Subcutaneous abdominal adipose tissue (tissue), 5 donors: ENCODE data around the gene ABCA4.
"Not testable (repeated sequence)": the region's sequence is repeated elsewhere in the genome, so short reads cannot be mapped to it uniquely, and the experiment has no call there.

Experiments used
- H3K27ac ChIP-seq: one replicate; pipeline ENCODE4 v1.7.0; 2013; ENCODE audit warnings: low read depth, mild to moderate bottlenecking, inconsistent platforms, low read length, moderate library complexity
- H3K27me3 ChIP-seq, 5 donors: one replicate each; pipeline ENCODE4 v1.7.0; 2013; ENCODE audit warnings: low read length in 5 of 5, inconsistent platforms in 1 of 5; ENCODE audit not compliant: control insufficient read depth in 5 of 5, insufficient read depth in 4 of 5
- H3K36me3 ChIP-seq, 5 donors: one replicate each; pipeline ENCODE4 v1.7.0; 2013; ENCODE audit warnings: low read length in 5 of 5; ENCODE audit not compliant: control insufficient read depth in 5 of 5, insufficient read depth in 5 of 5
- H3K4me1 ChIP-seq, 5 donors: one replicate each; pipeline ENCODE4 v1.7.0; 2013; ENCODE audit warnings: low read length in 5 of 5, mild to moderate bottlenecking in 3 of 5, moderate library complexity in 1 of 5; ENCODE audit not compliant: control insufficient read depth in 5 of 5, insufficient read depth in 5 of 5
- H3K4me3 ChIP-seq, 5 donors: one replicate each; pipeline ENCODE4 v1.7.0; 2013; ENCODE audit warnings: low read length in 5 of 5, low read depth in 1 of 5
- H3K9ac ChIP-seq, 5 donors: one replicate each; pipeline ENCODE4 v1.7.0; 2013; ENCODE audit warnings: low read length in 5 of 5, mild to moderate bottlenecking in 4 of 5, moderate library complexity in 3 of 5
- H3K9me3 ChIP-seq, 5 donors: one replicate each; pipeline ENCODE4 v1.7.0; 2013; ENCODE audit warnings: low read length in 5 of 5; ENCODE audit not compliant: control insufficient read depth in 5 of 5
- donor health status: healthy.
- donor health status: healthy.
- donor health status: healthy.
- donor health status: healthy.
- donor health status: healthy.

The ABCA4 gene

DNA sequence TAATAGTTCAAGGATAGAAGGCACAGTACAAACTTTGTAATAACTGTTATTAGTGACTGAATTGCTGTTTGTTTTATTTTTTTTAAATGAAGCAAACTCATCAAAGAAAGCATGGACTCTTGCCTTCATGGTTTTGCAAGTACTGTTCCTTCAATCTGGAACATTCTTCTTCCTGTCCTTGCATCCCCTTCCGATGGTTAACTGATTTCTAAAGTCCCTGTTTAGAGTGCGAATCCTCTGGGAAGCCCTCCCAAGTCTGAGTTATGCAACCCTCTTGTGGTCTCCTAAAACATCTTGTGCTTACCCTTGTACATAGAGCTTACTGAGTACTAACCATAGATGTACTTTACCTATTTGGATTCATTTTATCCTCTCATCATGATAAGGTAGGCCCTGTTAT is 159.5 kb downstream of the ABCA4 start:
- no peaks in the 10 kb centered on the region for H3K4me1 ChIP-seq
- H3K27me3 ChIP-seq = peaks cover 0 to 3% (median 0%) of the 10 kb centered on the region in 5 donors
- H3K4me3 ChIP-seq = no peak overlapping the region
- H3K9me3 ChIP-seq = peaks cover 0 to 8% (median 4%) of the 10 kb centered on the region in 5 donors
- H3K9ac ChIP-seq = no peak overlapping the region
- H3K36me3 ChIP-seq = no peaks in the 10 kb centered on the region
- H3K27ac ChIP-seq = no peak overlapping the region

DNA sequence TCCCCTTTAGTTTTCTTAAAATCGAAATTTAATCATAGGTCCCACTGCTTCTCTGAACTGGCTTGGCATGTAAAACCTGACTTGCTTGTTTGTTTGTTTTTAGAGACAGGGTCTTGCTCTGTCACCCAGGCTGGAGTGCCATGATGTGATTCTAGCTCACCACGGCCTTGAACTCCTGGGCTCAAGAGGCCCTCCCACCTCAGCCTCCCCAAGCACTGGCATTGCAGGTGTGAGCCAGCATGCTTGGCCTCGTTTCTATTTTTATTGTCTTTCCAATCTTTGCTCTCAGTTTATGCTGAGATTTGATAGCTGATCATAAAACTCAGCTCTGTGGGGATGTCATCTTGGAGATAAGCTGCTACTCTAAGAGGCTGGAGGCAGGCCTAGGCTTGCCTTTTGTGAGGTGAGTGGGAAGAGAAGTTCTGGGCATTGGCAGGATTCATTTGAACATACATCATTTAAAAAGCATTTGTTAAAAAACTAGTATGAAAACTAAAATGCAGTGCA is 160.3 kb downstream of the ABCA4 start:
- H3K27me3 ChIP-seq = peaks cover 0 to 3% (median 0%) of the 10 kb centered on the region in 5 donors
- no peak overlapping the region for H3K27ac ChIP-seq
- H3K9me3 ChIP-seq = peaks cover 0 to 13% (median 9%) of the 10 kb centered on the region in 5 donors
- H3K9ac ChIP-seq = no peak overlapping the region
- no peak overlapping the region for H3K4me3 ChIP-seq
- H3K4me1 ChIP-seq = no peaks in the 10 kb centered on the region
- H3K36me3 ChIP-seq = no peaks in the 10 kb centered on the region

DNA sequence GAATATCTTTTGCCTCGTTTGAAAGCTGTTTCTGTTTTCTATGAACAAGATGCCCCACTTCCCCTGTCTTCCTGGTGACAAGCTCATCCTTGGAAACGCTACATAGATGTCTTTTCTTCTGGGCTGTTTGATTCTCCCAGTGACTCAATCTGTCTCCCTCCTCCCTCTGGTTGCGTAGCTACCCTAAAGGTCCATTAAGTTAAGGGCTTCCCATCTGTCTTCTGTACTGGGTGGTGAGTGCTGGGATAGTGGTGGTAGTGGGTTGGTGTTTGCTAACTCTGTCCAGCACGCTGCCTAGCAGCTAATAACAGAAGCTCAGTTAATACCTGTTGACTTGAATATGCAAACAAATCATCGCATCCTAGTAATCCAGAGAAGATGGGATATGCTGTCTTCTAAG is 161.5 kb downstream of the ABCA4 start:
- no peak overlapping the region for H3K4me3 ChIP-seq
- H3K9me3 ChIP-seq = peaks cover 4 to 20% (median 9%) of the 10 kb centered on the region in 5 donors
- peaks cover 0 to 3% (median 0%) of the 10 kb centered on the region in 5 donors for H3K27me3 ChIP-seq
- H3K36me3 ChIP-seq = no peaks in the 10 kb centered on the region
- H3K9ac ChIP-seq = no peak overlapping the region
- H3K4me1 ChIP-seq = no peaks in the 10 kb centered on the region
- no peak overlapping the region for H3K27ac ChIP-seq

DNA sequence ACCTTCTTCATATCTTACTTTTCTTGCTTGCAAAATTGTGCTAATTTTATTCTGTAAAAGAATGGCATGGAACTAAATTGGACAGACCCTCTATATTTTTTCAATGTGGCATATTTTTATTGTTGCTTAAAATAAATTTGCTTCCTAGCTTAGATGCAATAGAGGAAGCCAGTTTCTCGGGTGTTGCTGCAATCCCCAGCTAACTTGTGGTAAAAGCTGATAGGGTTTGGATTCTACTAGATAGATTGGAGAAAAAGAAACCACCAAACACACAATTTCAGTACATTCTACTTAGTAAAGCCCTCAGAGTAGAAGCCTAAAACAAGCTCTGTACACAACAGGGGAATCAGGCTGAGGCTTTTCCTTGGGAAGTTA is 162.2 kb downstream of the ABCA4 start:
- Histone ChIP-seq H3K4me1 (no peaks in the 10 kb centered on the region), H3K9ac (no peak overlapping the region), H3K27me3 (peaks cover 0 to 3% (median 0%) of the 10 kb centered on the region in 5 donors), H3K9me3 (peaks cover 4 to 21% (median 9%) of the 10 kb centered on the region in 5 donors), H3K27ac (no peak overlapping the region), H3K36me3 (no peaks in the 10 kb centered on the region), H3K4me3 (no peak overlapping the region)

DNA sequence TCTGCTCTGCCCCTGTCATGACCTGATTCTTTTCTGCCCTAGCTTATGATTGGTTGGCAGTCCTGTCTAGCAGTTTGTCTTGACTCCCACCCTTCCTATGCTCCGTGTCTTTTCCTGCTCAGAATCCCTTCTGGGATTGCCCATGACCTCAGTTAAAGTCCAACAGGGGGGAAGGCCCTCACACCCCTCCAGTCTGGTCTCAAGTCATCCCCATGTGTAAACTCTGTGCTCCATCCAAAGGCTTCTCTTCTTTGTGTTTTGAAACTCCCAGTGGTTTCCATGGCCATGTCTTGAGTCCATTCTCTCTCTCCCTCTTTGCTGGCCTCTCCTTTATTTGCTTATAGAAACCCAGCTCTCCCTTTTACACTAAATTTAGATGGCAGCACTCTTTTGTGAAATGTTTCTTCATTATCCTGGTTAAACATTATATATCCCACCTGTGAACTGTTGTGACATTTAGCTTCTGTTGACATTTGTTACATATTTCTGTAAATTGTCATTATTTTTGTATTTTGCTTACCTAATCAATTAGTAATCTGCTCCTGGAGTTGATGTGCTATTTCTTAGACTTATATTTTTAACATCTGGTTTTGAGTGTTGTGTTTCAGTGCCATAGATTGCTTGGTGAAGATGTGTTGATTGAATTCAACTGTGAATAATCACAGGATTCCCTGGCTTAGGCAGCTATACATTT is 162.8 kb downstream of the ABCA4 start:
- Histone ChIP-seq H3K9me3 (peaks cover 4 to 21% (median 9%) of the 10 kb centered on the region in 5 donors), H3K36me3 (no peaks in the 10 kb centered on the region), H3K27me3 (peaks cover 0 to 3% (median 0%) of the 10 kb centered on the region in 5 donors), H3K9ac (no peak overlapping the region), H3K27ac (no peak overlapping the region), H3K4me3 (no peak overlapping the region), H3K4me1 (no peaks in the 10 kb centered on the region)

DNA sequence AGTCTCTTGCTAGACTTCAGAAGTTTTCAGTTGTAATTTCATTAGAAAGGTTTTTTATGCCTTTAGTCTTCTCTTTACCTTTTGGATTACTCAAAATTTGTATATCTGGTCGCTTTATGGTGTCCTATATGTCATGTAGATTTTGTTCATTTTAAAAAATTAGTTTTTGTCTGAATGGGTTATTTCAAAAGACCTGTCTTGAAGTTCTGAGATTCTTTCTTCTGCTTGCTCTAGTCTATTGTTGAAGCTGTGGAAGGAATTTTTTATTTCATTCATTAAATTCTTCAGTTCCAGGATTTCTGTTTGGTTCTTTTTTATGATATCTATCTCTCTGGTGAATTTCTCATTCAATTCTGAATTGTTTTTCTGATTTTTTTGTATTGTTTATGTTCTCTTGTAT is 165.2 kb downstream of the ABCA4 start:
- H3K9me3 ChIP-seq = peaks cover 4 to 23% (median 10%) of the 10 kb centered on the region in 5 donors
- H3K4me1 ChIP-seq = no peaks in the 10 kb centered on the region
- no peaks in the 10 kb centered on the region for H3K36me3 ChIP-seq
- H3K4me3 ChIP-seq = no peak overlapping the region
- H3K27me3 ChIP-seq = no peaks in the 10 kb centered on the region
- H3K9ac ChIP-seq = no peak overlapping the region
- no peak overlapping the region for H3K27ac ChIP-seq

DNA sequence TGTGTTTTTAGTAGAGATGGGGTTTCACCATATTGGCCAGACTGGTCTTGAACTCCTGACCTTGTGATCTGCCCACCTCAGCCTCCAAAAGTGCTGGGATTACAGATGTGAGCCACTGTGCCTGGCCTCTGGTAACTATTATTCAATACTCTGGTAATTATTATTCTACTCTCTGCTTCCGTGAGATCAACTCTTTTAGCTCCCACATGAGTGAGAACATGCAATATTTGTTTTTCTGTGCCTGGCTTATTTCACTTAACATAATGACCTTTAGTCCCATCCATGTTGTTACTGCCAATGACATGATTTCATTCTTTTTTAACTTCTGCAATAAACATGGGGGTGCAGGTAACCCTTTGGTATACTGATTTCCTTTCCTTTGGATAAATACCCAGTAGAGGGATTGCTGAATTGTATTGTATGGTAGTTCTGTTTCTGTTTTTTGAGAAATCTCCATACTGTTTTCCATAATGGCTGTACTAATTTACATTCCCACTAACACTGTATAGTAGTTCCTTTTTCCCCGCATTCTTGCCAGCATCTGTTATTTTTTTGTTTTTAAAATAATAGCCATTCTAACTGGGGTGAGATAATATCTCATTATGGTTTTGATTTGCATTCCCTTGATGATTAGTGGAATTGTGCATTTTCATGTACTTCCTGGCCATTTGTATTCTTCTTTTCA is 173.8 kb downstream of the ABCA4 start:
- not testable (repeated sequence) for H3K27ac ChIP-seq

More for the DNA sequence above, 173.8 kb downstream of the ABCA4 start:
- not testable (repeated sequence) for H3K4me1 ChIP-seq, H3K27me3 ChIP-seq, H3K4me3 ChIP-seq, H3K9me3 ChIP-seq, H3K9ac ChIP-seq, H3K36me3 ChIP-seq
